Measurements from ENCODE around the gene MYBPHL.

The MYBPHL gene

DNA sequence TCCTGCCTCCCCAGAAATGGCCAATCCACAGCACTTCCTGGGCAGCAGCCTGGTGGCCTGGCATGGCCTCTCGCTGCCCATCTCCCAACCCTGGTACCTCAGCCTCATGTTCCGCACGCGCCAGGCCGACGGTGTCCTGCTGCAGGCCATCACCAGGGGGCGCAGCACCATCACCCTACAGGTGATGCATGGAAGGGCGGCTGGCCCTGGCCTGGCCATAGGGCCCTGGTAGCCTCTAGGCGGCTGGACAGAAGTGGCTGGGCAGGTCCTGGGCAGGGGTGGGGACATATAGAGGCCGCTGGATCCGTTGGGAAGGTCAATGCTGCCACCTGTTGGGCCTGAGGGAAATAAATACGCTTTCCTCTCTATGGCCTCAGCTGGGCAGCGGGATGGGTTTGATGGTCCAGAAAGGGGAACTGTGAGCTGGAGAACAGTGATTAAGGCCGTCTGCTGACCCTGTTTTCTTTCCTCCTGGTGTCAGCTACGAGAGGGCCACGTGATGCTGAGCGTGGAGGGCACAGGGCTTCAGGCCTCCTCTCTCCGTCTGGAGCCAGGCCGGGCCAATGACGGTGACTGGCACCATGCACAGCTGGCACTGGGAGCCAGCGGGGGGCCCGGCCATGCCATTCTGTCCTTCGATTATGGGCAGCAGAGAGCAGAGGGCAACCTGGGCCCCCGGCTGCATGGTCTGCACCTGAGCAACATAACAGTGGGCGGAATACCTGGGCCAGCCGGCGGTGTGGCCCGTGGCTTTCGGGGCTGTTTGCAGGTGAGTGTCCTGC lies 43.0 kb downstream of the MYBPHL start:
- DNase-seq, result peak; percentile 69

DNA sequence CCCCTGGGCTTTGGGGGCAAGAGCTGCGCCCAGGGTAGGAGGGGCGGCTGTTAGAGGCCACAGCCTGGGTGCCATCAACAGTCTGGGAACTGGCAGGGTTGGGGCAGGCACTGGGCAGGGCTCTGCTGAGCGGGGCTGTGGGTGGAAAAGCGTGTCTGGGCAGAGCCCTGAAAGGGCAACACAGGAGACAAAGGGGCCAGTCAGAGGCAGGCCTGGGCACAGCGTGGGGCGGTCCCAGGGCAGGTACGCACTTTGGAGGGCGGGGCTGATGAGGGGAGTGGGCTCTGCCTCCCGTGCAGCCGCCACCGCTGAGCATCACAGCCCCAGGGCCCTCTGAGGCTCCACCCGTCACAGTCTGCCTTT lies 43.6 kb downstream of the MYBPHL start:
- no peak for DNase-seq

DNA sequence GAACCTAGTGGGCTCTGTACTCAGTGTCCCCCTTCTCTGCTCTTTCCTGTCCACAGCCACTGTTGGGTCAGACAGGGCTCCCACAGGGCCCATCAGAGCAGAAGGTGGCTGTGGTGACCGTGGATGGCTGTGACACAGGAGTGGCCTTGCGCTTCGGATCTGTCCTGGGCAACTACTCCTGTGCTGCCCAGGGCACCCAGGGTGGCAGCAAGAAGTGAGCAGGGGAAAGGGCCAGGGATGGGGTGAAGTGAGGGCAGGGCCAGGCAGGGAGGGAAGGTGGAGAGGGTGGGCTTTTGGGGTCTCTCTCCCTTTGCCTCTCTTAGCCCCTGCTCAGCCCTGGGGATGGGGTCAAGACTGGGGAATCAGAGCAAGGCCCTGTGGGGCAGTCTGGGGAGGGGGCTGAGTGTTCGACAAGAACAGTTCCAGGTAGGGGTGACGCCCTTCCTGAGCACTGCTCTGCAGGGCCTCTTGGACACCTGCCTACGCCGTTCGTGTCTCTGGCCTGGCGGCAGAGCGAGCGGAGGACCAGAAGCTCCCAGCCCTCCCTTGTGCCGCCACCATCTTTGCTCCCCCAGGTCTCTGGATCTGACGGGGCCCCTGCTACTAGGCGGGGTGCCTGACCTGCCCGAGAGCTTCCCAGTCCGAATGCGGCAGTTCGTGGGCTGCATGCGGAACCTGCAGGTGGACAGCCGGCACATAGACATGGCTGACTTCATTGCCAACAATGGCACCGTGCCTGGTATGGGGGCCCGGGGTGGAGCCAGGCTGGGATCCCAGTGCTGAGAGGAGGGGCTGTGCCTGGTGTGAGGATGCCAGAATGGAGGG lies 44.4 kb downstream of the MYBPHL start:
- no peak for DNase-seq

DNA sequence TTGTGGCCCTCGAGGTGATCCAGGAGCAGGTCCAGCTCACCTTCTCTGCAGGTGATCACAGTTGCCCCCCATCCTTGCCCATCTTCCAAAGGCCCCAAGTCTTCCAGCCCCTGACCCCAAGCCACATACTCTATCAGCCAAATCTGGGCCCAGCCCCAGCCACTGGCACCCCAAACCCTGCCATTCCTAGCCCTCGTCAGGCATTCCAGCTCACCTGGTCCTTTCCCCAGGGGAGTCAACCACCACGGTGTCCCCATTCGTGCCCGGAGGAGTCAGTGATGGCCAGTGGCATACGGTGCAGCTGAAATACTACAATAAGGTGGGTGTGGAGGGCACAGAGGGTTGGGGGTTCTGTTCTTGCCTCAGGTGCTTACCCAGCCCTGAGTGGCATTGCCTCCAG lies 45.2 kb downstream of the MYBPHL start:
- no peak for DNase-seq

DNA sequence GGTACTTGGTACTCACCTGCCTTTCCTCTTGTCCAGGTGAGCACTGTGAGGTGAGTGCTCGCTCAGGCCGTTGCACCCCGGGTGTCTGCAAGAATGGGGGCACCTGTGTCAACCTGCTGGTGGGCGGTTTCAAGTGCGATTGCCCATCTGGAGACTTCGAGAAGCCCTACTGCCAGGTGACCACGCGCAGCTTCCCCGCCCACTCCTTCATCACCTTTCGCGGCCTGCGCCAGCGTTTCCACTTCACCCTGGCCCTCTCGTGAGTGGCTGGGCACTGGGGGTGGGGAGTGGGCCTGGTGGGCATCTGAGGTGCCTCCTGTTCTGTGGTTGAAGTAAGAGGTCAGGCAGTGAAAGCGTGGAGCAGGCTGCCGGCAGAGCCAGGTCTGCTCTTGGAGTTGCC lies 45.8 kb downstream of the MYBPHL start:
- DNase-seq, result no peak

DNA sequence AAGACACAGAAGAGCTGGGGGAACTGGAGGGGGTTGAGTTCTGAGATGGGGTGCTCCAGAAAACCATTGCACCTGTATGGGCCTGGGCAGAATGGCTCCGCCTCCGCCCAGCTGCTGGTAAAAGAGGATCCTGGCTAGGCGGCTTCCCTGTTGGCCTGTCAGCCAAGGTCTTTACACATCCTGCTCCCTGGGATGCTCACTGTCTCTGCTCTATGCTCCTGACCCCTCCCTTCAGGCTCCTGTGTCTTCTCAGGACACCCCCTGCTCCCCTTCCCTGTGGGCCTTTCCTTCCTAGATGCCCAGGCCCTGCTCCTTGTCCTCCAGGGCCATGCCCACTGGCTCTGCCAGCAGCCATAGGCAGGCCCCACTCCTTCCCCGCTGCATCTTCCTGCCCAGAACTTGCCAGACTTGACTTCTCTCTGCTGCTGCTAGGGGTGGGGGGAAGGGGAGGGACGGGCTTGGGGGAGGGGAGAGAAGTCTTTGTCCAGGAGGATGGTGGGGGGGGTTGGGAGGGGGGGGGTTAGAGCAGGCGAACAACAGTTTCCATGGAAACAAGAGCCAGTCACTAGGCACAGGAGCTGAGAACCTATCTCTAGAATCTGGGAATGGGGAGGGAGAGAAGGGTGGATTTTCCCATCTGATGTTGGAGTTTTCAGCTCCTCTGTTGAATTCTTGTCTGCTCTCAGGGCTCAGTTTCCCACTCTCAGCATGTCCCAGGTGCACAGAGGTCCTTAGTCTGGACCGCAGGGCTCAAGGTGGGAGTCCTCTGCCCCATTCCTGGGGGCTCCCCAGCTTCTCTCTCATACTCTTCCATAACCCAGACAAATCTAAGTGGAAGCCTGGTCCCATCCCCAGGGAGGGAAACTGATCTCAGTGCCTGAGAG lies 46.9 kb downstream of the MYBPHL start:
- DNase-seq, result no peak

DNA sequence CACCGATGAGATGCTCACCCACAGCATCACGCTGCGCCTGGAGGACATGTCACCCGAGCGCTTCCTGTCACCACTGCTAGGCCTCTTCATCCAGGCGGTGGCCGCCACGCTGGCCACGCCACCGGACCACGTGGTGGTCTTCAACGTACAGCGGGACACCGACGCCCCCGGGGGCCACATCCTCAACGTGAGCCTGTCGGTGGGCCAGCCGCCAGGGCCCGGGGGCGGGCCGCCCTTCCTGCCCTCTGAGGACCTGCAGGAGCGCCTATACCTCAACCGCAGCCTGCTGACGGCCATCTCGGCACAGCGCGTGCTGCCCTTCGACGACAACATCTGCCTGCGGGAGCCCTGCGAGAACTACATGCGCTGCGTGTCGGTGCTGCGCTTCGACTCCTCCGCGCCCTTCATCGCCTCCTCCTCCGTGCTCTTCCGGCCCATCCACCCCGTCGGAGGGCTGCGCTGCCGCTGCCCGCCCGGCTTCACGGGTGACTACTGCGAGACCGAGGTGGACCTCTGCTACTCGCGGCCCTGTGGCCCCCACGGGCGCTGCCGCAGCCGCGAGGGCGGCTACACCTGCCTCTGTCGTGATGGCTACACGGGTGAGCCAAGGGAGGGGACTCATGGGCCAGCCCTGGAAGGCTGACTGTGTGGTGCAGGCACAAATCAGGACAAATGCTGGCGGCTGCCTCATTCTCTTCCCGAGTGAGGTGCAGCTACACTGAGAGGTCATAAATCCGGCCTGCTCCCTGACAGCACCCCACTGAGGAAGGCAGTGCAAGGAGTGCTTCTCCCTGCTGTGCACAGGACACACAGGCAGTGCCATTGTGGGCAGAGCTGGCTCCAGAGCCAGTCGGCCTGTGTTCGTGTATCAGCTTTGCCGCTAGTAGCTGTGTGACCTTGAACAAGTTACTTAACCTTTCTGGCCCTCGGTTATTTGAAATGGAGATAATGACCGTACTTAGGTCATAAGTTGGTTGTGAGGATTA lies 48.0 kb downstream of the MYBPHL start:
- no peak for DNase-seq

DNA sequence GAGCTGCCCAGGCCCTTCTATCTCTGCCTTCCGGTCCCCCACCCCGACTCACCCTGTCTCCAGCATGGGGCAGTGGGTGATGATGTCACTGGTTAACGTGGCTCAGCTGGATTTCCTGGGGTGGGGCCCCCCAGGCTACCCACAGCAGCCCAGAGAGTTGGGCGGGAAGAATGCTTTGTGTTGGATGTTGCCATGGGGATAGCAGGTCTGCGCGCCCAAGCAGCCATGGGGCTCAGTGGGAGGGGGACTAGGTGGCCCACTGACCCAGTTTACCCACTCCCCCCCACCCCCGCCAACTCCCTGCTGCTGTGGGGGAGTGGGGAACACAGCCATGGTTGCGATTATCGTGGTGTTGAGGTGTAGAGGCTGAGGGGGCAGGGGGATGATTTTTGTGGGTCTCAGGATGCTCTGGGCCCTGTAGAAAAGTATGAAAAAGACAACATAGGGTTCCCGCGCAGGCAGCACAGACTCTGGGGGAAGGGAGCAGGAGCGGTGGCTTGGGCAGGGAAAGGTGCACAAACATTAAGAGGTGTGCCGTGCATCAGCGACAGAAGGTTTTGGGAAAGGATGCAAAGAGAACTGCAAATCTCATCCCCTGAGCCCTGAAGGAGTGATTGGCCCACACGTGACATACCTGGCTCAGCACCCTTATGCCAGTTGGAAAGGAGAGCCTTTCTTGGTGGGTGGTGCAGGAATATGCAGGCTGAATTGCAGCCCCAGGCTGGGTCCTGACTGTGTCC lies 49.0 kb downstream of the MYBPHL start:
- DNase-seq, result no peak

DNA sequence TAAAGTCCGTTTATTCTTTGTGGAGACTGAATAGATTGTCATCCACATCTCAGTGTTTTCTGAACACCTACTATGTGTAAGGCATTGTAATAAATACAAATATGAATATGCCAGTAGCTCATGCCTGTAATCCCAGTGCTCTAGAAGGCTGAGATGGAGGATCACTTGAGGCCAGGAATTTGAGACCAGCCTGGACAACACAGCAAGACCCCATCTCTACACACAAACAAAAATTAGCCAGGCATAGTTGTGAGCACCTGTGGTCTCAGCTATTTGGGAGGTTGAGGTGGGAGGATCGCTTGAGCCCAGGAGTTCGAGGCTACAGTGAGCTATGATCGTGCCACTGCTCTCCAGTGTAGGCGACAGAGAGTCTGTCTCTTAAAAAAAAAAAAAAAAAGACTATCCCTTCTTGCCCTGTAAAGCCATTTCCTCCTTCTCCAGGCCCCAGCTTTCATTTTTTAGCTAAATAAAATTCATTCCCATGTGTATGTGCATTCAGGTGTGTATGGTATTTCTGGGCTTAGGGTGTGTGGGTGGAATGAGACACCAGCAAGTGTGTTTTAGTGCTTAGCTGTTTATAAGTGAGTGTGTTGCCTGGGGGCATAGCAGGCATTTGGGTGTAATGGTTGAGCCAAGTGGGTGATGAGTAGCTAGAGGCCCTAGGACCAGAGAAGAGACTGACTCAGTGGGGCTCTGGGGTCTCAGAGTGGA lies 49.7 kb downstream of the MYBPHL start:
- no peak for DNase-seq

DNA sequence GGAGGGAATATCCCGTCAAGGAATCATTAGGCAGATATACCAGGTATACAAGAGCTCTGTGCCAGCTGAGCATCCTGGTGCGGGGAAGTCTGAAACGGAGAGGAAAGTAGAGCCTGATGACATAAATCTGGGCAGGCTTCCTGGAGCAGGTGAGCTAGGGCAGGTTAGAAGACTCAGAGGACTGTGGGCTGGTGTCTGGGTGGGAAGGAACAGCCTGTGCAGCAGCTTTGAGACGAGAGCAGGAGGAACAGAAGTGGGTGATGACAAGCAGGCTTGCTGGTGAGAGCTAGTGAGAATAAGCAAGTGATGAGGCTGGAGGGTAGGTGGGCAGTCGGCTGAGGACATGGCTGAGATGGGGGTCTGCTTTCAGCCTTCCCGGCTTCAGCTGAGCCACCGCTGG lies 50.7 kb downstream of the MYBPHL start:
- no peak for DNase-seq

DNA sequence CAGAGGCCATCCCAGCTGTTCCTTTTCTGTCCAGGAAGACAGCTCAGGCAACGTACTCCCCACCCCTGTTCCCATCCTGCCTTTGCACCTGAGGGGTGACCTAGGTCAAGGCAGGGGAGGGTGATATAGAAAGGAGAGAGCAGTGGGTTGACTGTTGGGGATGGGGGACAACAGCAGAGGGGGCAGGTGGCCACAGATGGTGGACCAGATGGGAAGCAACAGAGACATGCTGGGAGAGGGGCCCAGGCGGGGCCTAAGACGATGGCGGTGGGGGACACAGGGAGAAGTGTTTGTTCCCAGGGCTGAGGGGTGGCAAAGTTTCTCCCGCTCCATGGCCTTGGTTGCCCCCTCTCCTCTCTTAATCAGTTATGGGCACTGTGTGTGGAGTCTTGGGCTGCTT lies 51.1 kb downstream of the MYBPHL start:
- DNase-seq, result no peak

DNA sequence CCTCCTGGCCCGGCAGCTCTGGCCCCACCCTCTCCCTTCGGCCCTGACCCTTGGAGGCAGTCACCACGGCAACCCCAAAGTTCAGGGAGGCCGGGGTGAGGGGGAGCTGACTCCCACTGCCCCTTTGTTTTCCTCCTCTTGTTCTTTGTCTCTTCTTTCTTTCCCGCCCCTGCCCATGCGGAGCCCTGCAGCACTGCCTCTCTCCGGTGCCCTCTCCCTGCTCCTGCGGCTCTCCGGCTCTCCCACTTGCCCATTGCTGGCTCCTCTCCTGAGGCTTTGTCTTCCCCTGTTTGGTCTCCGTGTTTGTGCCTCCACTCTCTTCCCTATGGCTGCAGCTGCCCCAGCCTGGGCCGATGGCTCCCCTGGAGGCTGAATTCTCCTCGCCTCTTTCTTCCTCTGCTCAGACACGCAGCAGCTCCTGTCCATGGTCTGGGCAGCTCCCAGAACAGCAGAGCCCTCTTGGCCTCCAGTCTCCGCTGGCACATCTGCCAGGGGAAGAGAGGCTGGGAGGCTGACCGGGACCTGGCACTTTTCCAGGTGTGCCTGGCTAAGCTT lies 51.6 kb downstream of the MYBPHL start:
- no peak for DNase-seq

DNA sequence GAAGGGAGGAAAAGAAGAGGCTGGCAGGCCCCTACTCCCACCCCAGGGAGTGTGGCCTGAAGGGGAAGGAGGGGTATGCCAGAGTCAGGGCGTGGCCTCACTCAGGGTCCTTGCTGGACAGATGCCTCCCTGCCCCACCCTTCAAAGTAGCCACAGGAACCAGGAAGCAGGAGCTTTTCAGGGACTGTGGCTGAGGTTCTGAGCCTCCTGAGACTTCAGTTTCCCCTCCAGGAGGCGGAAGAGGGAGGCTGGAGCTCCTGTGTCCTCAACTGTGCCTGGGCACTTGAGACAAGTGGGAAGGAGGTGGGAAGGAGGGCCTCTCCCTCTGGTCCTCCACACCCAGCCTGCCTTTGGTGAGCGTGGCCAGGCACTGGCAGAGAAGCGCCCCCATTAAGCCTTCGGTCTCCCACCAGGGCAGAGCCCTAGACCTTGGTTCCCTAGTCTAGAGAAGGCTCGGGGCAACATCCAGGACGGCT lies 52.2 kb downstream of the MYBPHL start:
- no peak for DNase-seq

DNA sequence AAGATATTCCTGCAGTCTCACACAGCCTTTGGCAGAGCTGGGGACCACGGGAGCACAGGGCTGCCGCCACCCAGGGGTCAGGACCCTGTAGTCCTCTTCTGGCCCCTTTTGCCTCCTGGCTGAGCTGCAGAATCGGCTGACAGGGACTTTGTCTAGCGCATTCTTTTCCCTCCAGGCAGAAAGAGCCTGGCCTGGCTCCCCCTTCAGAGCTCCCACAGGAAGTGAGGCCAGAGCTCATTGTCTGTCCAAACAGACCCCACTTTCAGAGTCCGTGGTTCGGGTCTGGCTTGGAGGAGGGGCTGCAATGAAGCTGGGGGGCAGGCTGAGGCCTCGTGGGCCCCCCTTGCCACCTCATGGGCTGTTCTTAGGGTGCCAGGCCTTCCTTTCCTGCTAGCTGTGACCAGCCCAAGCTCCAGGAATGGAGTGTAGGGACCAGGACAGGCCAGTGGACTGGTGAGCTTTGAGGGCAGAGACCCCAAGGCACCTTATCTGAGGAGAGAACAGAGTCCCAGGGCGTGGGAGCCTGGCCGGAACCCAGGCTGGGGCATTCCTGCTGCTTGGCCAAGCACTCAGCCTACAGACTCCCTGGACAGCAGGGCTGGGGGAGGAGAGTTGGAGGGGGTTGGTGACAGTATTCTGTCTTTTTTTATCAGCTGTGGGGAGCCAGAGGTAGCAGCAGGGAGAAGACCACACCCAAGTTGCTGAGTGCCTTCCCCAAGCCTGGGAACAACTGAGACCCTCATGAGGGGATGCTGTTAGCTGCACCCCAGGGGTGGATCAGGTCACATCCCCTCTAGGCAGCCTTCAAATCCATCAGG lies 52.8 kb downstream of the MYBPHL start:
- DNase-seq, result no peak

DNA sequence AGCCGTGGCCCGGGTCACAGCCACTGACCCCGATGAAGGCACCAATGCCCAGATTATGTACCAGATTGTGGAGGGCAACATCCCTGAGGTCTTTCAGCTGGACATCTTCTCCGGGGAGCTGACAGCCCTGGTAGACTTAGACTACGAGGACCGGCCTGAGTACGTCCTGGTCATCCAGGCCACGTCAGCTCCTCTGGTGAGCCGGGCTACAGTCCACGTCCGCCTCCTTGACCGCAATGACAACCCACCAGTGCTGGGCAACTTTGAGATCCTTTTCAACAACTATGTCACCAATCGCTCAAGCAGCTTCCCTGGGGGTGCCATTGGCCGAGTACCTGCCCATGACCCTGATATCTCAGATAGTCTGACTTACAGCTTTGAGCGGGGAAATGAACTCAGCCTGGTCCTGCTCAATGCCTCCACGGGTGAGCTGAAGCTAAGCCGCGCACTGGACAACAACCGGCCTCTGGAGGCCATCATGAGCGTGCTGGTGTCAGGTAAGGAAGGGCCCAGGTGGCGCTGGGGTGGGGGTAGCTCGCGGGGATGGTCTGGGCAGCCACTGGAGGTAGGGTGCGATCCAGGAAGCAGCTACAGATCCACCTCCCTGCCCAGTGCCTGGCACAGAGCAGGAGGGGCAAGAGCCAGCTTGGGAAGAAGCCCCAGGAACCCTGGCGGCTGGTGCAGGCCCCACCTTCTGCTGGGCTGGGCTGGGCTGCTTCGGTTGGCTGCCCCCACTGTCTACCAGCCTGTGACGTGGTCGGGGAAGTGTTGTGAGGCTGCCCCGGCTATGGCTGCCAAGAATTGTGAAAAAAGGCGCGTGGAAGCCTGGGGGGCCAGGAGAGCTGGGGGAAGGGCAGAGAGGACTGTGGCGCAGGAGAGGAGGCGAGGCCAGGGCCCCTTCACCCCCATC lies 53.7 kb downstream of the MYBPHL start:
- DNase-seq, result no peak

DNA sequence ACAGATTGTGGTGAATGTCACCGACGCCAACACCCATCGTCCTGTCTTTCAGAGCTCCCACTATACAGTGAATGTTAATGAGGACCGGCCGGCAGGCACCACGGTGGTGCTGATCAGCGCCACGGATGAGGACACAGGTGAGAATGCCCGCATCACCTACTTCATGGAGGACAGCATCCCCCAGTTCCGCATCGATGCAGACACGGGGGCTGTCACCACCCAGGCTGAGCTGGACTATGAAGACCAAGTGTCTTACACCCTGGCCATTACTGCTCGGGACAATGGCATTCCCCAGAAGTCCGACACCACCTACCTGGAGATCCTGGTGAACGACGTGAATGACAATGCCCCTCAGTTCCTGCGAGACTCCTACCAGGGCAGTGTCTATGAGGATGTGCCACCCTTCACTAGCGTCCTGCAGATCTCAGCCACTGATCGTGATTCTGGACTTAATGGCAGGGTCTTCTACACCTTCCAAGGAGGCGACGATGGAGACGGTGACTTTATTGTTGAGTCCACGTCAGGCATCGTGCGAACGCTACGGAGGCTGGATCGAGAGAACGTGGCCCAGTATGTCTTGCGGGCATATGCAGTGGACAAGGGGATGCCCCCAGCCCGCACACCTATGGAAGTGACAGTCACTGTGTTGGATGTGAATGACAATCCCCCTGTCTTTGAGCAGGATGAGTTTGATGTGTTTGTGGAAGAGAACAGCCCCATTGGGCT lies 54.5 kb downstream of the MYBPHL start:
- no peak for DNase-seq
